CD4-positive, alpha-beta T cell treated with Interleukin-4 for 4 hours (primary cell): Measurements from ENCODE around the gene PI4KA.
A peak's percentile ranks its signal among the peaks of the same experiment; 100 is the strongest.

Experiments
- DNase-seq: peaks from one replicate; pipeline ENCODE4 v3.0.0-alpha.2; 2020

PI4KA gene

DNA sequence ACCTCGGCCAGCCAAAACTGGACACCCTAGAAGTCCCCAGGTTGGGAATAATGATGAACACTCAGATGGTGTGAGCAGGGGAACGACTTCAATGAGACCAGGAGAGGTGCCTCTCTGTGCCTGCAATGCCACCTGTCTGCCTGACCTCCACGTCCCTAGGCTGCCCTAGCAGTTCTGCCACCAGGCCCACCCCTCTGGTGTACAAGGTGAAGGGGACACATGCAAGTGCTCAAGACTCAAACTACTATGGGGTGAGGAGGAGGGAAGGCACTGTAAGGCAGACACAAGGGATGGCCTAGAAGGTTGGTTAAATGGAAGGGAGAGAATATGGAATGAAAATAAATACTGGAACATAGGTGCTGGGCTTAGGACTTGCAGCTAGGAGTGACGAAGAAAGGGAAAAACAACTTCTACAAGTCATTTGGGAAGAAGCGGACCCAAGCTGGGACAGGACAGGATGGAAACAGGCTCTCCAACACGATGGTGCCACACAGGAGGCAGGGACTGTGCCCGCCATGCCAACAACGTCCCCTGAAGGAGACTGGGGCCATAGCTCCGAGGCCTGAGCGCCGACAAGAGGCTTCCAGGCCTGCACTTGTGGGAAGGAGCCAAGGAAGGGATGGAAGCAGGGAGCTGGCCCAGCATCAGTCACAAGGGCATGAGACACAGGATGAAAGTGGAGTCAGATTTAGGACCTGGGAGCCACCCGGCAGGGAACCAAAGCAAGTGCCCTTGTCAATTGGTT, 66.2 kb downstream of the PI4KA start:
- no peak for DNase-seq

DNA sequence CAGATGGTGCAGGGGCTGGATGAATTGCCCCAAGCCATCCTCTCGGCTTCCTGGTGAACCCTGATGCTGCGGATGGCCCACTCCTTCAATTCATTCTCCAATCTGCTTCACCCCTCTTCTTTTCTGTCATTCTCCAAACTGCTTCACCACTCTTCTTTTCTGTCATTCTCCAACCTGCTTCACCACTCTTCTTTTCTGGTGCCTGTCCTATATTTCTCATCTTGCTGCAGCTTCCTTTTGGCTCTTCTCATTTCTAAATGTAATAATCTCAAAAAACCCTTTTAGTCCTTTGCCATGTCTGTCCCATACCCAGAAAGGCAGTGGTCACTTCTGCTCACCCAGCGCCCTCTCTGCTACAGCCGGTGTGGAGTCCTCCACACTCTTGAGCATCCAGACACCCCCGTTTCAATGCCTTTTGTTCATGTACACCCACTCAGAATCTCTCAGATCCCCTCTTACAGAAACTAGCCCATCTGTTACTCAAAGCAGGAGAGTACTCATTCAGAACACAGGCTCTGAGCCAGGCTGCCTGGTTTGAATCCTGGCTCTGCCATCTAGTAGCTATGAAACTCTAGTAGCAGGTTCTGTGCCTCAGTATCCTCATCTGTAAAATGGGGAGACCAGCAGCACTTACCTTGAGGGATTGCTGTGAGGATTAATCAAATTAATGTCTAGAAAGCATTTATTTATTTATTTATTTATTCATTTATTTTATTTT, 69.8 kb downstream of the PI4KA start:
- DNase-seq: no peak

DNA sequence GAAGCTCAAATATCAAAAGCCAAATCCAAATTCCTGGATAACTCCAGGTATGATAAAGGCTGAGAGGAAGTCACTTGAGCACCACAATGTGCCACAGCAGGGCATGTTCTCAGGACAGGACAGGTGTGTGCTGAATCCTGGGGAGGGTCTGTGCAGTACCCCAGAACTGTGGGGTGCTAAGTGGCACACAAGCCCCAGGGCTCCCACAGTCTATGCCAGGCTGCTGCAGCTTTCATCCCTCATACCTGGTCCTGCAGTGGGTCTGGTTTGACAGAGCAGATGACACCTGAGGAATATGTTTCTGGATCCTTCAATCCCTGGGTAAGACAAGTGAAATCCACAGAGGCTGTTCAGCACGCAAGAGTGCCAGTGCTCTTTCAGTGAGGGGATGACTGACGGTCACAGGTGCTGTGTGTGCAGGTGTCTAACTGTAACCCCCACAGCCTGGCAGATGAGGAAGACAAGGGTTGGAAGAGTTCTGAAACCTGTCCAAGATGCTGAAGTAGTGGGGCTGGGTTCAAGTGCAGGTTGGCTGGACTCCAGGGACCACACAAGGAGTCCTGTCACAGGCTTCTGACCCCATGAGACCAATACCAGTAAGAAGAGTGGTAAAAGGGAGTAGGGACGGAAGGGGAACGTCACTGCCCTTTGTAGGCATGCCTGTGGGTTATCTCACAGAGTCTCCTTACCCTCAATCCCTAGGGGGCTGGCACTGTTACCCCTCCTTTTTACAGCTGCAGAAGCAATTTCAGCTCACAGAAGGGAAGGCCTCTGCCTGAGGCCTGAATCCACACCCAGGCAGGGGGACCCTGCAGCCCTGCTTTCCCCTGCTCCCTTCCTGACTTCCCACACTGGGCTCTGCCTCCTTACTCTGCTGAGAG, 70.6 kb downstream of the PI4KA start:
- DNase-seq: no peak

GRCh38 chr22:20787223-20787622, 71.4 kb downstream of the PI4KA start:
- no peak for DNase-seq

- DNase-seq: no peak
These were observed 72.1 kb downstream of the PI4KA start for GRCh38 chr22:20786536-20786979.

- DNase-seq: no peak
These were observed 72.6 kb downstream of the PI4KA start for GRCh38 chr22:20786048-20786447.

DNA sequence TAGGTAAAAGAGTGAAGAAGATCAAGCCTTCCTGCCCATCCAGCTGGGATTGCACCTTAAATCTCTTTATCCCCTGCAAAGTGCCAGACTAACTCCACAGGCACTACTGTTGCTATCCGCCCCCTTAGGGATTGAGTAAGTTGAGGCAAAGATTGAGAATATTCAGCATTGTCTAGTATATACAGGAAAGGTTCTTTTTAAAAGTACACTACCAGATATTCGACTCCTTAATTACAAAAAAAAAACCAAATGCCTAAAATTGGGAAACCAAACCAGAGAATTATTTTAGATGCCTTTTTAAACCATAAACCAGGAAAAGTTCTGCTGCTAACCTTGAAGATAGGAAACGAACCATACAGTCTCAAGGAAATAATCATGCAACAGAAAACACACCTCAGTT, 73.2 kb downstream of the PI4KA start:
- DNase-seq: no peak

DNA sequence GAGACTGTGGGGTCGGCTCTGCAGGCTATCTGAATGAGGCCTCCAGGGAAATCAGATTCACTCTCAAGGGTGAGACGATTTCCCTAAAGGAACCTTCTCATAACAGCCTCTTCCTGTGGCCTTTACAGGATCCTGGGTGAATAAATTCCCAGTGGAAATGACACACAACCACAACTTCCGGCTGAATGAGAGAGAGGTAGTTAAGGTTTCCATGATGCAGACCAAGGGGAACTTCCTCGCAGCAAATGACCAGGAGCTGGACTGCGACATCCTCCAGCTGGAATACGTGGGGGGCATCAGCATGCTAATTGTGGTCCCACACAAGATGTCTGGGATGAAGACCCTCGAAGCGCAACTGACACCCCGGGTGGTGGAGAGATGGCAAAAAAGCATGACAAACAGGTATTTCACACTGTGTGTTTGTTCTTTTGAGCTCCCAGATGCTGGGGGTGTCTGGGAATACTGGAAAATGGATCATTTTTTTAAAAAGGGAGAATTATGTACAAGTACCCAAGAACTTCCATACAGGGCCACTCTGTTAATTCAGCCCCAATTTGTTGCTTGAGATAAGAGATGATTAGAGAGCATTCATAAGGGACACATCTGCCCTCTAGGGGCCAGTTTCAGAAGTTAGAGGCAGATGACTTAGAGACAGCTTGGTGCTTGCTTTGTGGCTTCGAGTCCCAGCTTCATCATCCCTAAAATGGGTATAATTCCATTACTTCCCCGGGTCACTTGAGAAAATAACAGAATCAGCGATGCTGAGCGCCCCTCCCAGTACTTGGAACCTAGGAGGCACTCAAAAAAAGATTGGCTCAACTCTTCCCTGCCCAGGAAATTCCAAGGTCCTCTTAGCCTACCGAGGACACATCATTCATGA, 74.5 kb downstream of the PI4KA start:
- DNase-seq: peak; percentile 55

GRCh38 chr22:20783300-20783673, 75.3 kb downstream of the PI4KA start:
- no peak for DNase-seq

GRCh38 chr22:20782596-20783299, 75.9 kb downstream of the PI4KA start:
- DNase-seq: no peak

GRCh38 chr22:20782083-20782482, 76.5 kb downstream of the PI4KA start:
- no peak for DNase-seq

DNA sequence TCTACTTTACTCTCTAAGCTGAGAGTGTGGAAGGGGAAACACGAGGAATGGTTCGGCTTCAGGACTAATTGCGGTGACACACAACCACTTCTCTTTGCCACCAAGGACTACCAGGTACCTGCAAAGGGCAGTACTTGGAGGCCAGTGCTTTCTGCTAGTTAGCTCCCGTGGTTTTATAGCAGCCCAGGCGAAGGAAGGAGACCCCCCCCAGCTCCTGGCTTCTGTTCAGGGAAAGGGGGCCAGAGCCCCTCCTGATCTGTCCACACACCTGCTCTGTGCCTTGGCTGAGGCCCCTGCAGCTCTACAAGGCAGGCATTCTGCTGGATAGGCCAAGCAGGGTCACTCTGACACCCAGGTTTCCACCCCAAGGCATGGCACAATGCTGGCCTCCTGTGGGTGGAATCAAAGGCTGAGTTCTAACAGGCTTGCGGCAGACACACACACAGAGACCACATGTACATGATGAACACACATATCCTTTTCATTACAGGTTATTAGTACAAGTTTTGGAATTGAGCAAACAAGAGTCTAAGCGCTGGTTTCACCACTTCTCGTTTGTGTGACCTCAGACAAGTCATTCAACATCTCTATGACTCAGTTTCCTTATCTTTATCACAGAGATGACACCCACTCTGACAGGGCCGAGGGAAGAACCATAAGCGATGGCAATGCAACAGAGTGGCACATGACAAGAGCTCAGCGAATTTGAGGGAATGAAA, 77.2 kb downstream of the PI4KA start:
- DNase-seq: no peak

GRCh38 chr22:20779818-20780158, 78.8 kb downstream of the PI4KA start:
- DNase-seq: no peak

GRCh38 chr22:20779014-20779817, 79.4 kb downstream of the PI4KA start:
- no peak for DNase-seq

DNA sequence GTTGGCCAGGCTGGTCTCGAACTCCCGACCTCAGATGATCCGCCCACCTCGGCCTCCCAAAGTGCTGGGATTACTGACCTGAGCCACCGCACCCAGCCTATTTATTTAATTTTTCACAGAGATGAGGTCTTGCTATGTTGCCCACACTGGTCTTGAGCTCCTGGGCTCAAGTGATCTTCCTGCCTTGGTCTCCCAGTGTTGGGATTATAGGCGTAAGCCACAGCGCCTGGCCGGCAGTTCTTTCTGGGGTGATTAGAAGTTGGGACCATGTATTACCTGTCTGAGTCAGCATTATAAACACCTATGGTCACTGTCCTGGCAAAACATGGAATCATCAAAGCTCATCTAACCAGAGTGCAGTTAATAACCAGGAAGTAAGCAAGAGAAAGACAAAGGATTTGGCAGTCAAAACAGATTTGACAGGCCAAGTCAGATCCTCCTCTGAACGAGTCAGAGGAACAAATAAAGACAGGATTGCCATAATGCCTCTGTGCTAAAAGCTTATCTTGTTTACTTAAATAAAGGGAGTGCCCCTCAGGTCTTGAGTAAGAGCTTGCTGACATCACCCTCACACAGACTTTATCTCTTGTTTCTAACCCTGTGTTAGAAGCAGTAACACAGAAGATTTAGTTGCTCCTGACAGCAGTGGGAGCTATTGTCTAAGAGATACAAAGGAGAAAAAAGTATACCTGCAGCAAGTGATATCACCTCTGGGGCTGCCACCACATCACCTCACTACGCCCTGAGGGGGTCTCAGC, 81.0 kb downstream of the PI4KA start:
- DNase-seq: no peak

GRCh38 chr22:20776624-20777405, 81.8 kb downstream of the PI4KA start:
- no peak for DNase-seq

GRCh38 chr22:20775342-20775895, 83.2 kb downstream of the PI4KA start:
- no peak for DNase-seq

DNA sequence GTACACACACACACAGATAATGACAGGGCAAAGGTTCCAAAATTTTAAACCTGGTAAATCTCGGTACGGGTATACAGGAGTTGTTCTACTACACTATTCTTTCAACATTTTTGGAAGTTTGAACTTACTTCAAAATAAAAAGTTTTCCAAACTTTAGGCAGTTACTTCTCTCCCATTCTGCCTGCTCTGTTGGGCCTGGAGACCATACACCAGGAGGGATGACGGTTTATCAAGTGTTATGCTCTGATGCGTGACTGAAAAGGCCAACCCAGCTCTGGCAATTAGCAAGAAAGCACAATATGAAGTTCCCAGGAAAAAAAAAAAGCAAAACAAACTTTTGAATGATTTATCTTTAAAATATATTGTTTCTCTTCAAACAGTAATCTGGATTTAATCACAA, 83.7 kb downstream of the PI4KA start:
- DNase-seq: no peak
